Activated CD8-positive, alpha-beta T cell treated with anti-CD3 and anti-CD28 coated beads, Interleukin-2, amount 10 ng/mL, durations not matched to agents 7 days and 5 days (primary cell): ENCODE data around the gene SLC6A6. TPM values are rescaled to one million over a fixed set of nuclear protein-coding genes. Genes with fewer than 3 reads are reported as not detected.

Experiments used
- ATAC-seq: fragments of 150-1000 bp; cut with Tn5 transposase; one replicate; pipeline ENCODE4 v1.10.0; 2021; ENCODE audit warnings: moderate library complexity
- CTCF ChIA-PET: fragments of 350-600 bp; sonication (Branson Sonifier 250); formaldehyde crosslinking; loops from one replicate; lab custom pipeline; 2021; ENCODE audit warnings: antibody characterized with exemption; lab: Charles Lee
- POLR2A ChIA-PET: fragments of 350-600 bp; sonication (Branson Sonifier 250); formaldehyde crosslinking; loops from one replicate; lab custom pipeline; 2021; ENCODE audit warnings: antibody characterized with exemption; lab: Charles Lee
- DNase-seq: peaks from one replicate; pipeline ENCODE4 v3.0.0-alpha.2; 2020
- H3K27ac Mint-ChIP-seq: one replicate; pipeline ENCODE4 v1.8.0; 2021; ENCODE audit warnings: mild to moderate bottlenecking, mixed read lengths
- H3K27me3 Mint-ChIP-seq: one replicate; pipeline ENCODE4 v1.8.0; 2021; ENCODE audit warnings: low read depth, mixed read lengths
- H3K36me3 Mint-ChIP-seq: one replicate; pipeline ENCODE4 v1.8.0; 2021; ENCODE audit warnings: low read depth, mixed read lengths
- H3K4me1 Mint-ChIP-seq: one replicate; pipeline ENCODE4 v1.8.0; 2021; ENCODE audit warnings: low read depth, mixed read lengths
- H3K4me3 Mint-ChIP-seq: one replicate; pipeline ENCODE4 v1.8.0; 2021; ENCODE audit warnings: mild to moderate bottlenecking, mixed read lengths
- H3K9me3 Mint-ChIP-seq: one replicate; pipeline ENCODE4 v1.8.0; 2022; ENCODE audit warnings: mixed read lengths; ENCODE audit not compliant: insufficient read depth
- total RNA-seq, 2 experiments: library from RNA; stranded (reverse); gene quantifications; one replicate each; pipeline ENCODE4 v1.2.3, GENCODE V29; 2021

The SLC6A6 gene
- 10 to 100 TPM; 36.8 to 37.9 TPM for total RNA-seq

- POLR2A ChIA-PET = interaction anchor here (0.9 to 4.4 kb wide), 15 partner anchors 9 to 278 kb away, joined by 3 to 45 read pairs (median 4); partner anchors contain the start of genes CCDC174, CHCHD4, LSM3 and TMEM43
These were observed at the start of gene SLC6A6 for GRCh38 chr3:14402304-14402811. SLC6A6 (plus strand) TSS chr3:14402606; CDS start chr3:14443635, 41,029 bp downstream.

GRCh38 chr3:14353502-14353901 is 48.9 kb upstream of the SLC6A6 start:
- POLR2A ChIA-PET = no interaction called here
- no peak for ATAC-seq
- CTCF ChIA-PET = interaction anchor here (1.0 kb wide), 1 partner anchor 9 kb away, joined by 3 read pairs; no protein-coding TSS in a partner anchor
- H3K27me3 Mint-ChIP-seq = peaks cover 2% of the 10 kb centered on the region
- no peaks in the 10 kb centered on the region for H3K4me1 Mint-ChIP-seq
- H3K4me3 Mint-ChIP-seq = no peak overlapping the region
- no peaks in the 10 kb centered on the region for H3K36me3 Mint-ChIP-seq
- H3K9me3 Mint-ChIP-seq = no peaks in the 10 kb centered on the region
- no peak for DNase-seq
- no peak overlapping the region for H3K27ac Mint-ChIP-seq

More at GRCh38 chr3:14402304-14402811, at the start of gene SLC6A6:
- peak; percentile 95 for DNase-seq
- Mint-ChIP-seq H3K36me3 (peaks cover 9% of the 10 kb centered on the region), H3K27ac (peak within 1 kb of the TSS; percentile 98), H3K4me3 (peak within 1 kb of the TSS; percentile 92), H3K4me1 (peaks cover 58% of the 10 kb centered on the region), H3K27me3 (no peaks in the 10 kb centered on the region), H3K9me3 (no peaks in the 10 kb centered on the region)
- CTCF ChIA-PET = interaction anchor here (0.8 to 2.4 kb wide), 7 partner anchors 15 to 506 kb away, joined by 3 to 18 read pairs (median 4); no protein-coding TSS in a partner anchor
- peak; percentile 80 for ATAC-seq

GRCh38 chr3:14357463-14357862 is 44.9 kb upstream of the SLC6A6 start:
- Mint-ChIP-seq H3K27ac (no peak overlapping the region), H3K4me1 (no peaks in the 10 kb centered on the region), H3K27me3 (no peaks in the 10 kb centered on the region), H3K36me3 (no peaks in the 10 kb centered on the region), H3K4me3 (no peak overlapping the region), H3K9me3 (no peaks in the 10 kb centered on the region)
- ATAC-seq (no peak), DNase-seq (no peak)
- POLR2A ChIA-PET = no interaction called here
- CTCF ChIA-PET = no interaction called here

DNA sequence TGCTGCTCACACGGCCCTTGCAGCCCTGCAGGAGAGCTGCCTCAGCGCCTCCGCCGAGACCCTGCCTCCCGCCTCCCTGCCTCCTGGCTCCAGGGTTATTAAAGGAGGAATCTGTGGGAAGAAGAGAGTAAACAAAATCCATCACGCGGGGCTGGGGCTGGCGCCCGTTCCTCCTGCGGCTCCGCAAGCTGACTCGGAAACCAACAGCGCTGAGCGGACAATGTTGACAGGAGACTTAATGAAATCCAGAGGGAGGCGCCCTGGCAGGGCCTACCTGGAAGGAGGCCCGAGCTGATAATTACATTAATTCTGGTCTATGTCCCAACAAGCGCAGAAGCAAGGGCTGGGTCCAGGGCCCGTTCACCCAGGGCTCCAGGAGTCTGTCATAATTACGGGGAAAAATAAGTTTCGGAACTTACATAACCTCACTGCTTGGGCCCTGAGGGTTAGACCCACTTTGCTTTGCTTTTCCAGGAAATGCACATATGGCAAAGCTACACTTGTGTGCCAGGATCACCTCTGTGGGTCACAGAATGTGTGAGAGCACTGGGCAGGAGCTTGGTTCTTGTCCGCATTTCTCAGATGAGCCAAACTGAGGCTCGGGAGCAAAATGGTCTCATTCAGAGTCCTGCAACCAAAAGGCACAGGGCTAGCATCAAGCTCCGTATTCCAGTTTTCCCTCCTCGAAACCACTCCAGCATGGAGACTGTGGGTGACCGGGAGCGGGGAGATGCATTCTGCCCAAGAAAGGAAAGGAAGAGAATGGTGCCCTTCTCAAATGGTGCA is 43.8 kb upstream of the SLC6A6 start:
- DNase-seq (no peak), ATAC-seq (no peak)
- Mint-ChIP-seq H3K4me3 (no peak overlapping the region), H3K36me3 (no peaks in the 10 kb centered on the region), H3K27ac (no peak overlapping the region), H3K4me1 (no peaks in the 10 kb centered on the region), H3K27me3 (no peaks in the 10 kb centered on the region), H3K9me3 (no peaks in the 10 kb centered on the region)
- ChIA-PET POLR2A (no interaction called here), CTCF (no interaction called here)

- no peaks in the 10 kb centered on the region for H3K36me3 Mint-ChIP-seq
- H3K9me3 Mint-ChIP-seq = no peaks in the 10 kb centered on the region
- H3K27ac Mint-ChIP-seq = no peak overlapping the region
- H3K4me3 Mint-ChIP-seq = no peak overlapping the region
- POLR2A ChIA-PET = no interaction called here
- peaks cover 2% of the 10 kb centered on the region for H3K4me1 Mint-ChIP-seq
- CTCF ChIA-PET = no interaction called here
- H3K27me3 Mint-ChIP-seq = no peaks in the 10 kb centered on the region
- no peak for DNase-seq
- ATAC-seq = no peak
These were observed 43.1 kb upstream of the SLC6A6 start for GRCh38 chr3:14359348-14359747.

- H3K27me3 Mint-ChIP-seq = peaks cover 3% of the 10 kb centered on the region
These were observed 42.1 kb upstream of the SLC6A6 start for GRCh38 chr3:14360123-14360881.

GRCh38 chr3:14361068-14361677 is 41.2 kb upstream of the SLC6A6 start:
- H3K4me3 Mint-ChIP-seq = no peak overlapping the region
- CTCF ChIA-PET = no interaction called here
- peaks cover 3% of the 10 kb centered on the region for H3K27me3 Mint-ChIP-seq
- H3K4me1 Mint-ChIP-seq = peaks cover 2% of the 10 kb centered on the region
- no peaks in the 10 kb centered on the region for H3K9me3 Mint-ChIP-seq
- POLR2A ChIA-PET = no interaction called here
- no peak overlapping the region for H3K27ac Mint-ChIP-seq
- H3K36me3 Mint-ChIP-seq = no peaks in the 10 kb centered on the region
- ATAC-seq (no peak), DNase-seq (no peak)

More at GRCh38 chr3:14360123-14360881, 42.1 kb upstream of the SLC6A6 start:
- H3K4me1 Mint-ChIP-seq = peaks cover 2% of the 10 kb centered on the region
- POLR2A ChIA-PET = no interaction called here
- H3K9me3 Mint-ChIP-seq = no peaks in the 10 kb centered on the region
- no peaks in the 10 kb centered on the region for H3K36me3 Mint-ChIP-seq
- no peak overlapping the region for H3K4me3 Mint-ChIP-seq
- CTCF ChIA-PET = no interaction called here
- no peak for DNase-seq
- ATAC-seq = no peak
- no peak overlapping the region for H3K27ac Mint-ChIP-seq

DNA sequence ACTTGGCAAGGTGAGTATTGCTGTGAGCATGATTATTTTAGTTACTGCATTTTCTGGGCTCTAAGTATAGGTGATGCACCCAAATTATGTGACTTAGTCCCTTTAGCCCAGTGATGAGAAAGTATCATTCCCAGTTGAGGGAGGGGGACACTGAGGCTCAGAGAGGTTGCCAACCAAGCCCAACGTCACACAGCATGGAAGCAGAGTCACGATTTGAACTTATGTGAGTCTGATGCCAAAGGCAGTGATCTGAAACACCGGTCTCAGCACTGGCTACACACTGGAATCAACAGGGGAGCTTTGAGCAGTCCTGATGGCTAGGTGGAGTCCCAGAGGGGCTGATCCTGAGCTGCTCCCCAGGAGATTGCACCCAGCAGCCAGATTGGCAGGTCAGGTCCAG is 39.5 kb upstream of the SLC6A6 start:
- ATAC-seq (peak; percentile 19), DNase-seq (no peak)
- H3K9me3 Mint-ChIP-seq = no peaks in the 10 kb centered on the region
- H3K4me1 Mint-ChIP-seq = peaks cover 2% of the 10 kb centered on the region
- no peaks in the 10 kb centered on the region for H3K36me3 Mint-ChIP-seq
- no peak overlapping the region for H3K27ac Mint-ChIP-seq
- H3K4me3 Mint-ChIP-seq = no peak overlapping the region
- ChIA-PET CTCF (interaction anchor here (0.7 to 1.1 kb wide), 2 partner anchors 10 to 102 kb away, joined by 3 read pairs; no protein-coding TSS in a partner anchor), POLR2A (no interaction called here)
- H3K27me3 Mint-ChIP-seq = peaks cover 3% of the 10 kb centered on the region

DNA sequence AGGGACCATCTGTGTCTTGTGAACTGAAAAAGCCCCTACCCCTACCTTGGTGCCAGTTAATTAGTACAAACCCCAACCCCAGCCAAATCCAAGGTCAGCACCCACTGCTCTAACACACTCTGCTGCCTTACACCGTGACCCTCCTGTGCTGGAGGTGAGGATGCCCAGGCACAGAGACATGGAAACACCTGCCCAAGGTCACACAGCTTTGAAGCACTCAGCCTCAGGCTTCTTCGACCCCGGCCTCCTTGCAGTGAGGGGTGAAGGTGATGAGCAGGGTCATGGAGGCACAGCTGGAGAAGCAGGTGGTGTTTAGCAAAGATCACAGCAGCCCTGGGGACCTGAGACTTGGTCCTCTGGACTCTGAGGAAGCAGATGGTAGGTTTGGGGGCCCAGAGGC is 39.0 kb upstream of the SLC6A6 start:
- ChIA-PET CTCF (no interaction called here), POLR2A (no interaction called here)
- no peak for DNase-seq
- Mint-ChIP-seq H3K27ac (no peak overlapping the region), H3K4me1 (peaks cover 2% of the 10 kb centered on the region), H3K27me3 (peaks cover 3% of the 10 kb centered on the region), H3K9me3 (no peaks in the 10 kb centered on the region), H3K4me3 (no peak overlapping the region), H3K36me3 (no peaks in the 10 kb centered on the region)
- ATAC-seq = no peak

- H3K36me3 Mint-ChIP-seq = no peaks in the 10 kb centered on the region
- no peak overlapping the region for H3K27ac Mint-ChIP-seq
- ChIA-PET POLR2A (no interaction called here), CTCF (no interaction called here)
- H3K27me3 Mint-ChIP-seq = peaks cover 3% of the 10 kb centered on the region
- DNase-seq = no peak
- ATAC-seq = no peak
- H3K9me3 Mint-ChIP-seq = no peaks in the 10 kb centered on the region
- peaks cover 2% of the 10 kb centered on the region for H3K4me1 Mint-ChIP-seq
- no peak overlapping the region for H3K4me3 Mint-ChIP-seq
These were observed 38.4 kb upstream of the SLC6A6 start for GRCh38 chr3:14363991-14364390.

GRCh38 chr3:14364580-14365292 is 37.7 kb upstream of the SLC6A6 start:
- Mint-ChIP-seq H3K9me3 (no peaks in the 10 kb centered on the region), H3K4me3 (no peak overlapping the region), H3K27ac (no peak overlapping the region), H3K27me3 (peaks cover 3% of the 10 kb centered on the region), H3K36me3 (no peaks in the 10 kb centered on the region), H3K4me1 (peaks cover 2% of the 10 kb centered on the region)
- no peak for DNase-seq
- ChIA-PET POLR2A (interaction anchor here (0.6 kb wide), 2 partner anchors 79 to 1609 kb away, joined by 3 read pairs; no protein-coding TSS in a partner anchor), CTCF (interaction anchor here (0.8 kb wide), 1 partner anchor 161 kb away, joined by 3 read pairs; no protein-coding TSS in a partner anchor)
- no peak for ATAC-seq
